ENCODE data around the gene GGACT. TPM values are rescaled to one million over a fixed set of nuclear protein-coding genes. Genes with fewer than 3 reads are reported as not detected.

The GGACT gene
- total and polyA plus RNA-seq, 2 of the 8 experiments (the other 6 are each of a cell fraction or from before 2014, with no cell fraction given), result 1.1 to 1.5 TPM

DNA sequence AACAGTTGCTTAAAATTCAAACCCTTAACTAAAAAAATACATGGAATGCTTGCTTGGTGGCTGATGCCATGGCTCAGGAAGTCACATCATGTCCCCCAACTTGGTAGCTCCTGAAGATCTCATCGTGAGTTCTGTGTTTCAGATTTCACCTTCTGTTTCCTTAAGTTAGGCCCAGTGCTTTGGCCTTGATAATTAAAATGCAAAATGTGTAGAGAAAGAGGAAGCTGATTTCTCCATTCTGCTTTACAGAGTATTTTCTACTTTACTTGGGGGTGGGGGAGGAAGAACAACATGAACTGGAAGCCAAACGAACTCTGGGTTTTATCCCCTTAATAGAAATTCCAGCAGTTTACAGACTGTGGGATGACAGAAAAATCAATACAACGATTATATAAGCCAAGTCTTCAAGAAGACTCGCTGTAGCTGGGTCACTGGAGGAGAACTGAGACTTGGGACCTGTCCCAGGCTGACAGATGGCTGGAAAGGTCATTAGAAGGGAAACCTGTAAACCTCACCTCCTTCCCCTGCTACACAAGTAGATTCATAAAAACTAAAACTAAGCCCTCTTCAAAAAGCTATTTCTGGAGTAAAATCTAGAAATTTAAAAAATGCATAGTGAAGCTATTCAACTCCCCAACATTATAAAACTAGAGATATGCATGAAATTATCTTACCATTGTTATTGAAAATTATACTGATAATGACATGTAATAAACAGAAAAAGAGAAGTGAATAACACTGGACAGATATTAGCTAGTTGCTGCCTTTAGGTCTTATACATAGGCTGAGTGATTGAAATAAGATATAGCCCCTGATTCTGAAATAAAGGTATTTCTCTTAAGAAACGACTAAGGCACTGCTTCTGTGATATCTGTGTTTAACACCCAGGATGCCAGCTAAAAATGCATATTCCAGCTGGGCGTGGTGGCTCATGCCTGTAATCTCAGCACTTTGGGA, 22.1 kb upstream of the GGACT start (continued):
- TF ChIP-seq TAF7 (optimal IDR thresholded peaks at IDR 0.05; ENCODE audit: borderline replicate concordance, low read depth, low read length), result no peak
- TF ChIP-seq USF2 (IDR thresholded peaks at IDR 0.05; ENCODE audit: low read length), result no peak
- TF ChIP-seq CHD2 (IDR thresholded peaks at IDR 0.05; ENCODE audit: low read length), result no peak
- no peak for TF ChIP-seq TAF1 (IDR thresholded peaks at IDR 0.05; ENCODE audit: low read depth, low read length)
- no peak for TF ChIP-seq RNF2 (IDR thresholded peaks at IDR 0.05; ENCODE audit: borderline replicate concordance, low read depth, low read length, missing control alignments, poor library complexity, severe bottlenecking)
- TF ChIP-seq, protein P1, sequence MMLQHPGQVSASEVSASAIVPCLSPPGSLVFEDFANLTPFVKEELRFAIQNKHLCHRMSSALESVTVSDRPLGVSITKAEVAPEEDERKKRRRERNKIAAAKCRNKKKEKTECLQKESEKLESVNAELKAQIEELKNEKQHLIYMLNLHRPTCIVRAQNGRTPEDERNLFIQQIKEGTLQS (IDR thresholded peaks at IDR 0.05; ENCODE audit: insufficient read depth, low read depth, low read length), result no peak

Measured in H1 (cell line).